HFFc6 (cell line): ENCODE results near the gene SEMA4D. TPM values are rescaled to one million over a fixed set of nuclear protein-coding genes. Genes with fewer than 3 reads are reported as not detected.

Experiments
- DNase-seq: peaks from one replicate; pipeline ENCODE4 v3.0.0-alpha.2; 2018
- H3K27ac Mint-ChIP-seq: 2 replicates; pipeline ENCODE4 v1.8.0; 2020; ENCODE audit warnings: mild to moderate bottlenecking, mixed read lengths
- H3K27me3 Mint-ChIP-seq: 2 replicates; pipeline ENCODE4 v1.8.0; 2021; ENCODE audit warnings: mild to moderate bottlenecking, moderate library complexity, mixed read lengths; ENCODE audit not compliant: insufficient read depth
- H3K36me3 Mint-ChIP-seq: 2 replicates; pipeline ENCODE4 v1.8.0; 2021; ENCODE audit warnings: low read depth, mixed read lengths
- H3K4me1 Mint-ChIP-seq: 2 replicates; pipeline ENCODE4 v1.8.0; 2020; ENCODE audit warnings: low read depth, mixed read lengths
- H3K4me3 Mint-ChIP-seq: 2 replicates; pipeline ENCODE4 v1.8.0; 2020; ENCODE audit warnings: mild to moderate bottlenecking, moderate library complexity, mixed read lengths
- H3K9me3 Mint-ChIP-seq: 2 replicates; pipeline ENCODE4 v1.8.0; 2020; ENCODE audit warnings: mild to moderate bottlenecking, mixed read lengths
- total RNA-seq, 6 experiments: library from RNA; stranded (reverse); fragmentation: NEBNext Ultra II Directional; extraction: Animal tissue kit (Norgen Biotek cat#: 25700); gene quantifications; 2 replicates in 1 of 6; 3 replicates in 5 of 6; pipeline ENCODE4 v1.2.3, GENCODE V29; 2021
- TF ChIP-seq, protein P1 (sequence below): fragments of 200-600 bp; sonication (generic); IDR thresholded peaks from 2 replicates; pipeline ENCODE4 v1.5.0; 2021; ENCODE audit warnings: antibody characterized with exemption, mild to moderate bottlenecking

SEMA4D gene
- total RNA-seq, 6 experiments from 2014 or later = not detected

DNA sequence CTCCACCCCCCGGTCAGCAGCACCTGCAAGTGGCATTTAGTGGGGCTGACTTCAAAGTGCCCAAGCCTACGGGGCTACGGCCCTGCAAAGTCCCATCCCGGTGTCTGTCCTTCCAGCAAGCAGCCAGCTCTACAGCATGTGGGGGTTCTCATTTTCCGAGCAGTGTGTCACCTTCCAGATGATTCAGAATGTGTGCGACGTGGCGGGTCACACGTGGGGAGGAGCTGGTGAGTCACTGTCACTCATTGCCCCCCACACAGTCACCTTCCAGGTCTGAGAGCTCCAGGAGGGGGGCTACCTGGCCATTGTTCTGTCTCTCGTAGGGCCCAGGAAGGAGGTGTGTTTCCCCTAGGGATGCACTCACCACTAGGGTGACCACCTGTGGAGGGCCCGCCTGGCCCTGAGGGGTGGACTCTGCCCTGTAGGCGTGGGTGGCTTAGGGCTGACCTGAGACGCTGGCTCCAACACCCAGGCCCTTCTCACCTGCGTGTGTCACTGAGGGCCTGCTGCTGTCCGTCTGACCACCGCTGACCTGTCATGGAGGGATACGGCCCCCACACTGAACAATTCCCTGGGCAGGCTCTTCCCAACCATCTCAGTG lies 70.2 kb downstream of the SEMA4D start:
- no peaks in the 10 kb centered on the region; the same call in 1 of the 2 replicates for H3K9me3 Mint-ChIP-seq
- no peak overlapping the region for H3K27ac Mint-ChIP-seq

DNA sequence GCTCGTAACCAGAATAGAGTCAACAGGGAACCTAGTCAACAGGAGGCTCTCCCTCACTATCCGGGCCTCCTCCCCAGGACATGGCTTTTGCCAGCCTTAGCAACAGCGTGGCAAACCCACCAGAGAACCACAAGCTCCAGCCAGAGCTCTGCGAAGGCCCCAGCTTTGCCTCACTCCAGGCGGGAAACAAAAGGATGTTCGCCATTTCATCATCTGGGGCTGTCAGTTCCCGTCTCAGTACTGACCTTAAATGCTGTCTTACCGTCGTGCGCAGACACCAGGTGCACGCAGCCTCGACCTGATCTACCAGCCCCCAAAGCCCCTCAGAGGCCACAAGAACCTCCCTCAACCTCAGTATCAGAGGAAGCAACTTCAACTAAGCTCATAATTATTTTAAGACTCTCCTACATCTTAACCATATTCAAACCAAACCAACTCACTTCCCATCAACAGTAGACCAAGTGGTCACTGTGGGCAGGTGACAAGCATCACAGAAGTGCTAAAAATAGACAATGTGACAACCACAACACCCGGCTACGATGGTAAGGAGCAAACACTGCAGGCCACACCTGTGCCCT lies 71.4 kb downstream of the SEMA4D start:
- Mint-ChIP-seq H3K27me3 (peaks cover 8% of the 10 kb centered on the region), H3K9me3 (no peaks in the 10 kb centered on the region; the same call in 1 of the 2 replicates), H3K36me3 (no peaks in the 10 kb centered on the region), H3K27ac (no peak overlapping the region), H3K4me3 (no peak overlapping the region), H3K4me1 (peaks cover 8% of the 10 kb centered on the region; the same call in 1 of the 2 replicates)
- no peak for DNase-seq
- TF ChIP-seq, protein P1, sequence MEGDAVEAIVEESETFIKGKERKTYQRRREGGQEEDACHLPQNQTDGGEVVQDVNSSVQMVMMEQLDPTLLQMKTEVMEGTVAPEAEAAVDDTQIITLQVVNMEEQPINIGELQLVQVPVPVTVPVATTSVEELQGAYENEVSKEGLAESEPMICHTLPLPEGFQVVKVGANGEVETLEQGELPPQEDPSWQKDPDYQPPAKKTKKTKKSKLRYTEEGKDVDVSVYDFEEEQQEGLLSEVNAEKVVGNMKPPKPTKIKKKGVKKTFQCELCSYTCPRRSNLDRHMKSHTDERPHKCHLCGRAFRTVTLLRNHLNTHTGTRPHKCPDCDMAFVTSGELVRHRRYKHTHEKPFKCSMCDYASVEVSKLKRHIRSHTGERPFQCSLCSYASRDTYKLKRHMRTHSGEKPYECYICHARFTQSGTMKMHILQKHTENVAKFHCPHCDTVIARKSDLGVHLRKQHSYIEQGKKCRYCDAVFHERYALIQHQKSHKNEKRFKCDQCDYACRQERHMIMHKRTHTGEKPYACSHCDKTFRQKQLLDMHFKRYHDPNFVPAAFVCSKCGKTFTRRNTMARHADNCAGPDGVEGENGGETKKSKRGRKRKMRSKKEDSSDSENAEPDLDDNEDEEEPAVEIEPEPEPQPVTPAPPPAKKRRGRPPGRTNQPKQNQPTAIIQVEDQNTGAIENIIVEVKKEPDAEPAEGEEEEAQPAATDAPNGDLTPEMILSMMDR = no peak

More for the DNA sequence above, 70.2 kb downstream of the SEMA4D start:
- H3K27me3 Mint-ChIP-seq = peaks cover 8% of the 10 kb centered on the region
- no peak for DNase-seq
- TF ChIP-seq, protein P1 = no peak
- H3K4me3 Mint-ChIP-seq = no peak overlapping the region
- H3K36me3 Mint-ChIP-seq = no peaks in the 10 kb centered on the region
- no peaks in the 10 kb centered on the region for H3K4me1 Mint-ChIP-seq

DNA sequence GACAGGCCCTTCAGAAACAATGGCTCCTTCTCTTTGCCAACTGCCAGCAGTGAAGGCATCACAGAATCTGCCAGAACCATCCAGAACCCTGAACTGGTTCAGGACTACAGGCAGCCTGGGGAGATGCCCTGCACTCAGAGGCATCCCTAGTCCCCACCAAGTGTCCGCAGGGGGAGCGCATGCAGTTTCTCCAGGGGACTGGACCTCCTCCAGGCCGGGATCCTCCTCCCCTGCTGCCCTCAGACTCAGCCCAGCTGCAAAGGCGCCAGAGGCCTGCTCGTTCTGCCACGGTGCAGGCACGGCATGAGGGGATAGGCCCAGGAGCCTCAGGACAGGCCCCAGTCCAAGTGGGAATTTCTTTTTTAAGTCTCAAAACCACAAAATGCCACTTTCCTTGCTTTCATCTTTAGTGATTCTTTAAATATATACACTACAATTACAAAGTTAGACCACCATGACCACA lies 72.0 kb downstream of the SEMA4D start:
- Mint-ChIP-seq H3K9me3 (no peaks in the 10 kb centered on the region; the same call in 1 of the 2 replicates), H3K36me3 (no peaks in the 10 kb centered on the region), H3K4me3 (no peak overlapping the region), H3K4me1 (peaks cover 8% of the 10 kb centered on the region; the same call in 1 of the 2 replicates), H3K27me3 (peaks cover 8% of the 10 kb centered on the region), H3K27ac (no peak overlapping the region)
- DNase-seq = no peak
- TF ChIP-seq, protein P1 = no peak

DNA sequence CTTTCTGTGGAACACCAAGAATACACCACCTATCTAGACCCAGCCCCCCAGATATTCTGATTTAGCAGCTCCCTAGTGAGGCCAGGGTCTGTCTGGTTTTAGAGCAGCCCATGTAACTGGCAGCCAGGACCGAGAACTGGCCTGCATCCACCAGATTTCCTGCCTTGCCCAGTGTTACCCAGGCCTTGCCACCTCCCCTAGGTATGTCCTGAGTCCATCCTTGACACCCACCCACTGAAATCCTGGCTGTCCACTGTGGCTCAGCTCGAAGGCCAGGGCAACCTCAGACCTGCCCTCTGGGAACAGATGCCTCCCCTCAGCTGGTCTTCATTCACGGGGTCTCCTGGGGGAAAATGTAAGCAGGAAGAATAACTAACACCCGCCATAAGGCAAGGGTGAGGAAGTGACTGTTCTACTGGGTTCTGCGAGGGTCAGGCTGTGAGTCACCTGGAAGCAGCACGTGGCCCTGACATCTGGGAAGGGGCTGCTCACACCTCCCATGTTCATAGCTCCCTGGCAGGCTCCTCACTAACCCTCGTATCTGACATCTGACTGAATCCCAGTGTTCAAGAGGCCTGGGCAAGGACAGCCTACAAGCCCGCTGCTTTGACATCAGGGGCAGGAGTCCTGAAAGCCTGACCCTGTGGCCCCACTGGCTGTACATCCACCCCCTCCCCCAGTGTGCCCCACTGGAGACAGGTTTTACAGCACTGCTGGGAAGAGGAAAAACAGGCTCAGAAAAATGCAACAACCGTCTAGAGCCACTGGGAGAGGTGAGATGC lies 72.7 kb downstream of the SEMA4D start:
- DNase-seq = no peak
- no peak overlapping the region; the same call in 1 of the 2 replicates for H3K27ac Mint-ChIP-seq
- peaks cover 8% of the 10 kb centered on the region; the same call in 1 of the 2 replicates for H3K4me1 Mint-ChIP-seq
- no peak overlapping the region for H3K4me3 Mint-ChIP-seq
- TF ChIP-seq, protein P1 = no peak
- H3K9me3 Mint-ChIP-seq = no peaks in the 10 kb centered on the region; the same call in 1 of the 2 replicates
- H3K27me3 Mint-ChIP-seq = peaks cover 9% of the 10 kb centered on the region
- H3K36me3 Mint-ChIP-seq = no peaks in the 10 kb centered on the region

DNA sequence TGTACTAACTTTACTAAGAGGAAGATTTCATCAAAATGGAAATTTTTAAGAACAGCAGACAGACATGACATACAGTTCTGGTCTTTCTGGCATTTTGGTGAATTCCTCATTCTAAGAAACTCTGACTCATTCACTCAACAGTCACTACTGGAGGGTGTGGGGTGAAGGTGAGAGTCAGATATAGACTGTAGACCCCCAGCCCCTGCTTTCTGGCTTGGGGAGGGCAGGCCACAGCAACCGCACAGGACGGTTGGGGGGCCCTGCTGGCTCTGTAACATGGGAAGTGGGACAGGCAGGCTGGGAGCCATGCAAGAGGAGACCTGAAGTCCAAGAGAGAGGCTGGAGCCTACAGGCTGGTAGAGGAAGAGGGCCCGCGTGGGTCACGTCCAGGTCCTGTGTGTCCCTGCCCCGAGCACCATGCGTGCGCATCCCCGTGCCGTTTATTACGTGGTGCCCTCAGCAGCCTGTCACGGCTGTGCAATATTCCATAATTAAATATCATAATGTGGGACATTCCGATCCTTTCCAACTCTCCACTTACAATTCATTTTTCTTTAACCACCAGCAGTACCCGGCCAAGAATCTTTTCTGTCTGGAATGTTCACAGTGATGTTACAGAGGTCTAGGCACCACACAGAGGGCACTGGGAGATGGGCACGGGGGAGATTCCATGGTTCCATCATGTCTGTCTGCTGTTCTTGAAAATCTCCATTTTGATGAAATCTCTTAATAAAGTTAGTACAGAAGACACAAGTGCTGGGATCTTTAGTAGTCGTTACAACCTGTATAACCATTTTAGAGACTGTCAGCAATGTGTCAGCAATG lies 75.5 kb downstream of the SEMA4D start:
- Mint-ChIP-seq H3K9me3 (no peaks in the 10 kb centered on the region; the same call in 1 of the 2 replicates), H3K4me3 (no peak overlapping the region), H3K36me3 (no peaks in the 10 kb centered on the region), H3K27me3 (peaks cover 15% of the 10 kb centered on the region), H3K27ac (no peak overlapping the region), H3K4me1 (peaks cover 8% of the 10 kb centered on the region; the same call in 1 of the 2 replicates)
- DNase-seq = peak; percentile 12
- TF ChIP-seq, protein P1 = no peak
